HG02623 (cell line): ENCODE measurements around the gene C2orf81.
A peak's percentile ranks its signal among the peaks of the same experiment; 100 is the strongest.
"Not testable (repeated sequence)": the region's sequence is repeated elsewhere in the genome, so short reads cannot be mapped to it uniquely, and the experiment has no call there.

Source experiments
- ATAC-seq: cut with Tn5 transposase; IDR thresholded peaks from one replicate; pipeline ENCODE4 v1.9.1; 2021; ENCODE audit warnings: moderate library complexity; ENCODE audit not compliant: unreplicated experiment

The C2orf81 gene

DNA sequence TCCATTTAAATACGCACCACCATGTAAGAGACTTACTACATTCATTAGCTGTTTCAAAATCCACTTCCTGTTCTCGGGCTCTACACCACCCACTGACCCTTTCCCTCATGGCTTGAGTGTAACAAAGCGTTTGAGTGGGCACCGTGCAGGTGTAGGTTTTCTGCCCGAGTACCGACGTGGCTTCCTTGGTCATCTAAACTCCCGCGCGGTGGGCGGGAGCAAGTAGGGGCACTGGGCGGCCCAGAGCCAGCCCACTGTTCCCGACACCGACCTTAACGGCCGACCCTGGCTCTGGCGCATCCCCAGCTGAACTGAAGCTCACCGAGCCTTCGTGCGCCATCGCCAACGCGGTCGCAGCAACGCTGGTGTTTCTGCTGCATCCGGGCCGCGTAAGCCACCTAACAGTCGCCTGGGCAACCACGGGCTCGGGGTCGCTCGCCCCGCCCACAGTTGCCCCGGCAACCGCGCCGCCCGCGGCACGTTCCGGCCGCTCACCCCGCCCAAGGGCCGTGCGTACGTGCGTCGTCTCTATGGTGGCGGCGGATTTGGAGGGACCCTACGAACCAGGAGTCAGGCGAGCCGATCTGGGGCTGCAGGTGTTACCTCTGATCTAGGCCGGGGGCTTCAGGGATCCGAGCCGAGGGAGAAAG lies at the start of gene C2orf81, which contains the start of gene WDR54:
TSS of gene C2orf81 (minus strand) at position 399 of the 650 bp plus-strand sequence. CDS start at position 340, 59 bp downstream.
TSS of gene WDR54 (plus strand) at position 510 of the 650 bp plus-strand sequence. CDS start 424 bp downstream, outside the sequence.
- ATAC-seq: peak; percentile 90

DNA sequence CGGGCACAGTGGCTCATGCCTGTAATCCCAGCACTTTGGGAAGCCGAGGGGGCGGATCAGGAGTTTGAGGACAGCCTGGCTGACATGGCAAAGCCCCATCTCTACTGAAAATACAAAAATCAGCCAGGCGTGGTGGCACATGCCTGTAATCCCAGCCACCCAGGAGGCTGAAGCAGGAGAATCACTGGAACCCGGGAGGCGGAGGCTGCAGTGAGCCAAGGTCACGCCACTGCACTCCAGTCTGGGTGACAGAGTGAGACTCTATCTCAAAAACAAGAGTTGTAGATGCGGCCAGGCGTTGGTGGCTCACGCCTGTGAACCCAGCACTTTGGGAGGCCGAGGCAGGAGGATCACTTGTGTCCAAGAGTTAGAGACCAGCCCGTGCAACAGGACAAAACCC lies 49.3 kb upstream of the C2orf81 start:
- ATAC-seq: not testable (repeated sequence)

DNA sequence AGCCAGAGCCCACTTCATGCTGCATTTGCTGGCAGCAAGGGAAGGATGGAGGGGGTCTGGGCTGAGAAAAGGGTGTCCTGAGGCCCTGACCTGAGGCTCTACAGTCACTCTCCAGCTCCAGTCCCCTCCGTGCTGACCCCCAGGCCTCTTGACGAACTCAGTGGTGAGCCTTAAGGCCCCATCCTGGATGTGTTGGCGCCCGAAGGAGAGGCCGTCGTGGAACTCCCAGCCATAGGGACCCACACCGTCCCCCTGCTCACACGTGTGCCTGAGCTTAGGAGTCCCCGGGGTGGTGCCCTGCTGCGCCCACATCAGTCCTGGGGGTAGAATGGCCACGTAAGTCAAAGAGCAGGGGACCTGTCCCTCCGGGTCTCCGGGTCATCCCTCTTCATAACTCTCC lies 43.0 kb upstream of the C2orf81 start:
- ATAC-seq: no peak

DNA sequence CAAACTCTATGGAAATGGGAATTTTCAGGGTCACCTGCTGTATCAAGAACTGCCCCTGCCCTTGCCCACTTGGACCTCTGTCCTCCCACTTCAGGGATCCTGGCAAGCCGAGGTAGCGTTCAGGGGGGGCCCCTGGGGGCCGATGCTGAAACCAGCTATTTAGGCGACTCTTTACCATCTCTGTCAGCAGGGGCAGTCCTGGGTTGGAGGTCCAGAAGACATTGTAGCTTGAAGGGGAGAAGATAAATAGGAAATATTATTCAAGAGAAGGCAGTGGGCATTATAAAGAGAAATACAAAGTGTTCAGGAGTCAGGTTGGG lies 41.3 kb upstream of the C2orf81 start:
- no peak for ATAC-seq

GRCh38 chr2:74462054-74462785 lies 40.8 kb upstream of the C2orf81 start:
- no peak for ATAC-seq

- no peak for ATAC-seq
Measured at GRCh38 chr2:74461187-74462053, 40.0 kb upstream of the C2orf81 start.

GRCh38 chr2:74460187-74460586 lies 38.8 kb upstream of the C2orf81 start:
- not testable (repeated sequence) for ATAC-seq

GRCh38 chr2:74459503-74460118 lies 38.2 kb upstream of the C2orf81 start:
- not testable (repeated sequence) for ATAC-seq

GRCh38 chr2:74458938-74459363 lies 37.5 kb upstream of the C2orf81 start:
- no peak for ATAC-seq

DNA sequence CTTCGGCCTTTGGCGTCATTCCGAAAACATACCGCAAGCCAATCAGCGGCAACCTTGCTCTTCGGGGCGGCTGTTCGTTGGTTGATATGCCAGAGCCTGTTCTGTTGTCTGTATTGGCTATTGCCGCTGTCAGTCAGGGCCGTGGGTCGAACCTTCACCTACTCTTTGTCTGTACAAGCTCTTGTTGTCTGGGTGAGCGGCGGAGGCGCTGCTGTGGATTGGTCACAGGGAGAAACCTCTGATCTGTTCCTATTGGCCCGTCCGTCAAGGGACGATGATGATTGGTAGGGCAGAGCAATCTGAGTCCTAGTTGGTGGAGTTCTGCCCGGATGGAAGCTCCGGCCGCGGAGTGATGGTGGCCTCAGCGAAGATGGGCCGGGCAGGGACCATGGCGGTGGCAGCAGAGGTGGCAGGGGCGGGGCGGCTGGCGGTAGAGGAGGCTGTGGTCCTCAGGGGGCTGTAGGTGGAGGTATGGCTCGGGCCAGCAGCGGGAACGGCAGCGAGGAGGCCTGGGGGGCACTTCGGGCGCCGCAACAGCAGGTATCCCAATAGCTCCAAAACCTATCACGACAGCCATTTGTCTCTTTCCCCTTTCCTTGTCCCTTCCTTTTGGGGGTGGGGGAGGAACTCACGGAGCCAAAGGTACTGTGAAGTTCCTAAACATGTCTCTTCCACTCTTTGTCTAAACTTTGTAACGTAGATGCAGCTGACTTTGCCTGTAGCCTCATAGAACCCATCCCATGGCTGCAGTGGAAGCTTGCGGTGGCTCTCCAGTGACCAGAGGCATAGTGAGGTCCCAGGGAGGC lies 36.9 kb upstream of the C2orf81 start, which contains the start of gene WBP1:
TSS of gene WBP1 (plus strand) at position 307 of the 806 bp plus-strand sequence. CDS start at position 472, 165 bp downstream.
- ATAC-seq: peak; percentile 77

DNA sequence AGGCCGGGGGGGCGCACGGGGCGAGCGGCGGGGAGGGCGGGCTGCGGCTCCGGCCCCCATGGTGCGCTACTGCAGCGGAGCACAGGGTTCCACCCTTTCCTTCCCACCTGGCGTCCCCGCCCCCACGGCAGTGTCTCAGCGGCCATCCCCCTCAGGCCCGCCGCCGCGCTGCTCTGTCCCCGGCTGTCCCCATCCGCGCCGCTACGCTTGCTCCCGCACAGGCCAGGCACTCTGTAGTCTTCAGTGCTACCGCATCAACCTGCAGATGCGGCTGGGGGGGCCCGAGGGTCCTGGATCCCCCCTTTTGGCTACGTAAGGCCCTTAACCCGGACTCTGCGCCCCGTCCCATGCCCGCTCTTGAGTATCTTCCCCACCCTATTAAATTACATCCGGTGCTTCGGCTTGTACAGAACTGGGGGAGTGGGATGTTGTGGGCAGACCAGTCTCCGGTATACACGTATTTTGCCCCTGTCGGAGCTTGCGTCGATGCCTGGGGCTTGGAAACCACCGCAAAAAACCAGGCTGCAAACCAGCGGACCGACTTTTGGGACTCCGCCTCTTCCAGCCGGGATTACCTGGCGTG lies 36.2 kb upstream of the C2orf81 start:
- ATAC-seq: peak; percentile 28

DNA sequence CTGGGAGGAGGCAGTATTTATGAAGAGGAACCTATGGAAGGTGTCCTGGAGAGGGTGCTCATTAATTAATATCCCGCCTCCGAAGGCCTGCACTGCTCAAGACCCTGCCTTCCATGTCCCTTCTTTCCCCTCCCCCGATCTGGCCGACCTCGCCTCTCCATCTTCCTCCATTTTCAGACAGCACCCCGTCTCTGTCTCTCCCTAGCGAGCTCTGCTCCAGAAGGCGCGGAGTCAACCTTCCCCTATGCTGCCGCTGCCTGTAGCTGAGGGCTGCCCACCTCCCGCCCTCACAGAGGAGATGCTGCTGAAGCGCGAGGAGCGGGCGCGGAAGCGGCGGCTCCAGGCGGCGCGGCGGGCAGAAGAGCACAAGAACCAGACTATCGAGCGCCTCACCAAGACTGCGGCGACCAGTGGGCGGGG lies 35.7 kb upstream of the C2orf81 start:
- ATAC-seq: no peak

DNA sequence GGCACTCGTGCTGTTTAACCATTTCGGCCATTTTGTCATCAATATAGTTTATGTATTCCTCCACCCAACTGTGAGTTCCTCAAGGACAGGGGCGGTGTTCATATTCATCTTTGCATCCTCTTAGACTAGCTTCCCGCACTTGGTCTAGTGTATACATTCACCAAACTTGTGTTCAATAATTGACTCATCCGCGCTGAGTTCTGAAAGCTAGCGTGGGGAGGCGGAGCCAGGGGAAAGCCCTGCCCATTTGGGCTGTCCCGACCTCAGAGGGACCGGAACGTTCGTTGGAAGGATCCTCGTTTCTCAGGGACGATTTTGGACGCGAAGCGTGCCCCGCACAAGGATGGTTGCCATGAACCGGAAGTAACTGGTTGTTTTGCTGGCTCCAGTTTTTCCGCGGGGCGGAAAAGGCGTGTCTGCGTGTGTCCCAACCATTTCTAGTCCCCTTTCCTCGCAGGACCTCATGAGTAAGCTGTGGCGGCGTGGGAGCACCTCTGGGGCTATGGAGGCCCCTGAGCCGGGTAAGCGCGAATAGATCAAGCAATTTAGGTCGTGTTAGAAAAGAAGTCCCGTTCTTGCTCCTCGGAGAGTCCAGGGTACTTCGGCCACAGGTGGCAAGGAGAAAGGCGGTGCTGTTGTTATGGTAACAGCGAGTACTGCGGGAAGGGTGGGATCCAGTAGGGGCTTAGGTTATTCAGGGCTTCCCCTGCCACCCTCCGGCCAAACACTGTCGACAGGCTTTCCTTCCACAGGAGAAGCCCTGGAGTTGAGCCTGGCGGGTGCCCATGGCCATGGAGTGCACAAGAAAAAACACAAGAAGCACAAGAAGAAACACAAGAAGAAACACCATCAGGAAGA lies 33.5 kb upstream of the C2orf81 start, which contains the start of gene INO80B:
TSS of gene INO80B (plus strand) at position 434 of the 858 bp plus-strand sequence. CDS start at position 464, 30 bp downstream.
- ATAC-seq: peak; percentile 36

- no peak for ATAC-seq
Measured at GRCh38 chr2:74450570-74451190, 29.3 kb upstream of the C2orf81 start.

- ATAC-seq: no peak
Measured at GRCh38 chr2:74448771-74449170, 27.4 kb upstream of the C2orf81 start.

- ATAC-seq: no peak
Measured at GRCh38 chr2:74447230-74447999, 26.0 kb upstream of the C2orf81 start.
